SK-N-SH (cell line): Measurements from ENCODE around the gene SUGP2. TPM values are rescaled to one million over a fixed set of nuclear protein-coding genes. Genes with fewer than 3 reads are reported as not detected.

Experiments used
- CTCF ChIA-PET: fragments of 300-600, 350-600 bp; formaldehyde crosslinking; extraction: SDS; loops from one replicate; lab custom pipeline; 2021; lab: Yijun Ruan, JAX
- POLR2A ChIA-PET: fragments of 350-600 bp; sonication (Branson Sonifier 250); formaldehyde crosslinking; extraction: SDS; loops from one replicate; lab custom pipeline; 2020; ENCODE audit warnings: antibody characterized with exemption, inconsistent platforms; lab: Yijun Ruan, JAX
- DNase-seq: peaks from one replicate; pipeline ENCODE4 v3.0.0; 2012
- H2AFZ ChIP-seq: fragments of 200-600 bp; sonication (generic); 2 replicates; pipeline ENCODE4 v1.8.1; 2016; ENCODE audit warnings: antibody characterized with exemption, mild to moderate bottlenecking, low read depth
- H3F3A ChIP-seq: fragments of 200-600 bp; sonication (generic); replicated peaks from 2 replicates; pipeline ENCODE3; 2016; ENCODE audit warnings: antibody characterized with exemption, mild to moderate bottlenecking; ENCODE audit not compliant: insufficient read depth
- H3K27ac ChIP-seq, 2 experiments: fragments of 200-500 bp in 1 of 2; fragments of 200-600 bp in 1 of 2; sonication (Bioruptor generic) in 1 of 2; sonication (generic), shearing (Covaris generic) in 1 of 2; 2 replicates each; pipeline versions ENCODE4 v1.5.1 to v1.6.1; 2014 to 2016; ENCODE audit warnings: low read depth in 2 of 2, inconsistent platforms in 1 of 2, low read length in 1 of 2, mild to moderate bottlenecking in 1 of 2, mixed read lengths in 1 of 2
- H3K27me3 ChIP-seq: fragments of 200-600 bp; sonication (generic), shearing (Covaris generic); 2 replicates; pipeline ENCODE4 v1.6.1; 2016; ENCODE audit warnings: mixed run types; ENCODE audit not compliant: insufficient read depth
- H3K36me3 ChIP-seq, 2 experiments: fragments of 200-500 bp in 1 of 2; fragments of 200-600 bp in 1 of 2; sonication (Bioruptor generic) in 1 of 2; sonication (generic) in 1 of 2; replicated peaks in 1 of 2; 2 replicates each; pipeline versions ENCODE3 to v1.5.1; 2014 to 2016; ENCODE audit warnings: low read length in 1 of 2, mild to moderate bottlenecking in 1 of 2; ENCODE audit not compliant: insufficient read depth in 2 of 2, control insufficient read depth in 1 of 2
- H3K4me1 ChIP-seq, 2 experiments: fragments of 200-500 bp in 1 of 2; fragments of 200-600 bp in 1 of 2; sonication (Bioruptor generic) in 1 of 2; sonication (generic), shearing (Covaris generic) in 1 of 2; 2 replicates each; pipeline versions ENCODE4 v1.5.1 to v1.6.1; 2014 to 2016; ENCODE audit warnings: low read depth in 1 of 2, low read length in 1 of 2, mixed run types in 1 of 2; ENCODE audit not compliant: insufficient read depth in 2 of 2, control insufficient read depth in 1 of 2
- H3K4me2 ChIP-seq: fragments of 200-600 bp; sonication (generic), shearing (Covaris generic); 2 replicates; pipeline ENCODE4 v1.6.1; 2017; ENCODE audit warnings: mixed run types
- H3K4me3 ChIP-seq, 2 experiments: fragments of 200-500 bp in 1 of 2; fragments of 200-600 bp in 1 of 2; sonication (Bioruptor generic) in 1 of 2; sonication (generic), shearing (Covaris generic) in 1 of 2; 2 replicates each; pipeline versions ENCODE4 v1.5.1 to v1.8.1; 2014 to 2016; ENCODE audit warnings: low read depth in 2 of 2, inconsistent platforms in 1 of 2, low read length in 1 of 2, mild to moderate bottlenecking in 1 of 2, mixed read lengths in 1 of 2, moderate library complexity in 1 of 2
- H3K79me2 ChIP-seq: fragments of 200-600 bp; sonication (generic); 2 replicates; pipeline ENCODE4 v1.8.1; 2017; ENCODE audit warnings: mild to moderate bottlenecking; ENCODE audit not compliant: insufficient read depth
- H3K9ac ChIP-seq: fragments of 200-600 bp; sonication (generic); 2 replicates; pipeline ENCODE4 v1.6.1; 2017; ENCODE audit warnings: mixed run types
- H3K9me2 ChIP-seq: fragments of 200-600 bp; sonication (generic); 2 replicates; pipeline ENCODE4 v1.6.1; 2017; ENCODE audit warnings: mixed run types
- H3K9me3 ChIP-seq: fragments of 200-600 bp; sonication (generic); 2 replicates; pipeline ENCODE4 v1.6.1; 2017; ENCODE audit warnings: mixed run types, mild to moderate bottlenecking, moderate library complexity
- H4K20me1 ChIP-seq: fragments of 200-600 bp; sonication (generic); 2 replicates; pipeline ENCODE4 v1.6.1; 2017; ENCODE audit warnings: mild to moderate bottlenecking, mixed run types; ENCODE audit not compliant: insufficient read depth
- CHD2 ChIP-seq: fragments of 150-350 bp; IDR thresholded peaks from 2 replicates; pipeline ENCODE4 v1.6.1; 2018; ENCODE audit warnings: low read length; ENCODE audit not compliant: partially characterized antibody
- CTCF ChIP-seq: fragments of 200-600 bp; sonication (generic); IDR thresholded peaks from 2 replicates; pipeline ENCODE4 v1.6.1; 2017; ENCODE audit warnings: antibody characterized with exemption, mild to moderate bottlenecking, moderate library complexity
- FOSL2 ChIP-seq: IDR thresholded peaks from 2 replicates; pipeline ENCODE4 v1.4.0; 2012; ENCODE audit warnings: low read depth, mild to moderate bottlenecking, moderate library complexity, borderline replicate concordance
- FOXJ3 ChIP-seq: sonication (generic); formaldehyde crosslinking; IDR thresholded peaks from 2 replicates; pipeline ENCODE4 v1.5.1; 2020; ENCODE audit warnings: mild to moderate bottlenecking, missing genetic modification reagents
- FOXM1 ChIP-seq: IDR thresholded peaks from 2 replicates; pipeline ENCODE4 v1.4.0; 2012; ENCODE audit warnings: low read depth, mild to moderate bottlenecking
- JUND ChIP-seq: IDR thresholded peaks from 2 replicates; pipeline ENCODE4 v1.4.0; 2012
- MAX ChIP-seq: IDR thresholded peaks from 2 replicates; pipeline ENCODE4 v1.4.0; 2012; ENCODE audit warnings: low read depth
- NRF1 ChIP-seq: IDR thresholded peaks from 2 replicates; pipeline ENCODE4 v1.6.1; 2012; ENCODE audit warnings: low read depth, mild to moderate bottlenecking, low read length
- REST ChIP-seq: IDR thresholded peaks from 2 replicates; pipeline ENCODE4 v1.6.1; 2012; ENCODE audit warnings: mild to moderate bottlenecking, low read depth, low read length, moderate library complexity
- RXRA ChIP-seq: IDR thresholded peaks from 2 replicates; pipeline ENCODE4 v1.4.0; 2012; ENCODE audit warnings: low read depth, mild to moderate bottlenecking, borderline replicate concordance
- SIN3A ChIP-seq: IDR thresholded peaks from 2 replicates; pipeline ENCODE4 v1.6.1; 2012; ENCODE audit warnings: low read depth, mild to moderate bottlenecking, low read length, moderate library complexity, borderline replicate concordance
- SMC3 ChIP-seq: IDR thresholded peaks from 2 replicates; pipeline ENCODE4 v1.6.1; 2012; ENCODE audit warnings: low read depth, low read length, improper control_type of control experiment
- TCF12 ChIP-seq: IDR thresholded peaks from 2 replicates; pipeline ENCODE4 v1.4.0; 2012
- TEAD4 ChIP-seq: IDR thresholded peaks from 2 replicates; pipeline ENCODE4 v1.4.0; 2012; ENCODE audit warnings: mild to moderate bottlenecking, borderline replicate concordance; ENCODE audit not compliant: insufficient read depth
- USF2 ChIP-seq: fragments of 150-350 bp; IDR thresholded peaks from 2 replicates; pipeline ENCODE4 v1.6.1; 2017; ENCODE audit warnings: antibody characterized with exemption, low read length, low read depth, borderline replicate concordance
- WGBS: methylation state at CpG from one replicate; pipeline ENCODE4 v1.1.6; 2017; ENCODE audit warnings: low lambda C conversion rate; 5-methylcytosine and 5-hydroxymethylcytosine counted together
- polyA plus RNA-seq, 3 experiments: library from polyadenylated mRNA; depleted of rRNA; stranded (reverse); fragments of >200 nt; gene quantifications; 2 replicates each; pipeline ENCODE4 v1.2.3, GENCODE V29; 2012

Gene SUGP2
- polyA plus RNA-seq, 1 of the 3 experiments (the other 2 are of a cell fraction), result 56.3 TPM

GRCh38 chr19:19061506-19061905 is 28.2 kb upstream of the SUGP2 start (continued):
- TF ChIP-seq REST (no peak), NRF1 (no peak), MAX (no peak), SIN3A (no peak), FOXM1 (no peak), JUND (no peak), FOXJ3 (no peak)

- Histone ChIP-seq H4K20me1 (no peaks in the 10 kb centered on the region), H3K9me3 (no peaks in the 10 kb centered on the region), H3K4me1 (peaks cover 6 to 13% of the 10 kb centered on the region in 2 experiments; a peak in 2 of 4 replicates), H3F3A (peaks cover 19% of the 10 kb centered on the region), H3K79me2 (no peaks in the 10 kb centered on the region), H3K36me3 (peaks cover 0 to 18% of the 10 kb centered on the region in 2 experiments), H2AFZ (no peak overlapping the region), H3K27ac (no peak overlapping the region), H3K4me2 (no peak overlapping the region), H3K9ac (no peak overlapping the region), H3K4me3 (no peak overlapping the region), H3K9me2 (no peaks in the 10 kb centered on the region), H3K27me3 (no peaks in the 10 kb centered on the region)
- POLR2A ChIA-PET, result no interaction called here
- CTCF ChIA-PET, result interaction anchor here (1.2 kb wide), 1 partner anchor 282 kb away, joined by 3 read pairs; no protein-coding TSS in a partner anchor
- 93% methylated on average over 10 of the region's 12 CpGs for WGBS
- no peak for DNase-seq
- TF ChIP-seq FOSL2, result no peak
- TF ChIP-seq USF2, result no peak
- no peak for TF ChIP-seq TEAD4
- TF ChIP-seq RXRA, result no peak
- no peak for TF ChIP-seq TCF12
- no peak for TF ChIP-seq CHD2
- TF ChIP-seq SMC3, result no peak
- no peak for TF ChIP-seq CTCF
- TF ChIP-seq REST, result no peak
These were observed 26.7 kb upstream of the SUGP2 start for GRCh38 chr19:19059837-19060611.
